Activated CD8-positive, alpha-beta memory T cell treated with anti-CD3 and anti-CD28 coated beads for 4 hours (primary cell): ENCODE data around the gene RALB.

ENCODE experiments used
- DNase-seq, 2 donors: peaks; one replicate each; pipeline ENCODE4 v3.0.0-alpha.2; 2020; ENCODE audit warnings: low read depth in 2 of 2

The RALB gene

DNA sequence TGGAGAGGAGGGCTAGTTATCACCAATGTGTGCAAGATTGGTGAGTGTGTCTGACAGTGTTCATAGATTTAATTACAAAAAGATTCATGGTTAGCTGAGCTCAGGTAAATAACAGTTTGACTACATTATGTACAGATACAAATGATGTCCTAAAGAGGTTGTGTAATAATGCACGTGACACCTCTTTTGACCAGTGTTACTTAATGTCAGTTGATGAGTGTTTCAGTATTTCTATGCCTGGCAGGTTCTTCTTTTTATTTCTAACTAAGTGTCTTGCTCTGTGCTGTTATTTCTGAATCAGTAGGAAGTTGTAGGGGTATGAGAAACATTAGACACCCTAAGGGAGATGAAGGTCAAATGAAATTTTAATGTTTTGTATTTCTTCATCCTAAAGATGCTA lies 85.4 kb downstream of the RALB start:
- no peak for DNase-seq

DNA sequence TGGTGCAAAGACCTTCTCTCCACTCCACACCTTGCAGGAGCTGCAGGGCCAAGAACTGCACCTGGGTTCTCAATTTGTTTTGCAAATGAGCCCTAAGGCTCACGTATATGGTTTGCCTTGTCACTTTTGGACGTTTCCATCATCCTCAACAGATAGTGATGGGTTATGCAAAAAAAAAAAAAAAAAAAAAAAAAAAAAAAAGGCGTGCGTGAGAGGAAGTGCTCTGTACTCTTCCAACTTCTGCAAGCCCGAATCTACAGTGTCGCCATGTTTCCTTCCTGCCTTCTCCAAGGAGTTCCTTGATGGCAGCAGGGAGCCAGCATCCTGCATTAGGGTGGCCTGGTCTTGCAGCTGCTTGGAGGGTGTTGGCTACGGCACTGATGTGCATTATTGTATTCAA lies 89.3 kb downstream of the RALB start:
- DNase-seq = no peak

- no peak for DNase-seq
These were observed 89.8 kb downstream of the RALB start for GRCh38 chr2:120342446-120342845.

- DNase-seq = no peak
These were observed 90.4 kb downstream of the RALB start for GRCh38 chr2:120343100-120343432.

- DNase-seq = peak in 1 of 2 donors; percentile 12
These were observed 90.9 kb downstream of the RALB start for GRCh38 chr2:120343433-120344105.
